Aorta (tissue), 5 donors: ENCODE measurements around the gene STXBP3. TPM values are rescaled to one million over a fixed set of nuclear protein-coding genes. Genes with fewer than 3 reads are reported as not detected.
A peak's percentile ranks its signal among the peaks of the same experiment; 100 is the strongest.

Experiments
- ATAC-seq: fragments of 200-7000 bp; cut with Tn5 transposase; one replicate; pipeline ENCODE4 v1.9.1; 2022; ENCODE audit warnings: moderate library complexity; ENCODE audit not compliant: low FRiP score
- DNase-seq, 2 donors: peaks; one replicate each; pipeline ENCODE4 v3.0.0-alpha.2; 2020
- H3K27ac ChIP-seq, 2 donors: one replicate each; pipeline ENCODE4 v1.5.1; 2013; ENCODE audit warnings: low read length in 2 of 2, mild to moderate bottlenecking in 2 of 2, moderate library complexity in 2 of 2, control low read depth in 1 of 2, inconsistent platforms in 1 of 2, low read depth in 1 of 2
- H3K27me3 ChIP-seq, 2 donors: one replicate each; pipeline ENCODE4 v1.6.1; 2013; ENCODE audit warnings: control low read depth in 1 of 2, low read length in 1 of 2, mild to moderate bottlenecking in 1 of 2, moderate library complexity in 1 of 2; ENCODE audit not compliant: insufficient read depth in 2 of 2, control insufficient read depth in 1 of 2
- H3K36me3 ChIP-seq, 2 donors: one replicate each; pipeline ENCODE4 v1.6.1; 2013; ENCODE audit warnings: control low read depth in 1 of 2, low read length in 1 of 2, mild to moderate bottlenecking in 1 of 2; ENCODE audit not compliant: insufficient read depth in 2 of 2, control insufficient read depth in 1 of 2
- H3K4me1 ChIP-seq, 2 donors: one replicate each; pipeline ENCODE4 v1.6.1; 2013; ENCODE audit warnings: low read length in 2 of 2, control low read depth in 1 of 2, mild to moderate bottlenecking in 1 of 2, moderate library complexity in 1 of 2; ENCODE audit not compliant: insufficient read depth in 2 of 2, control insufficient read depth in 1 of 2
- H3K4me3 ChIP-seq, 2 donors: one replicate each; pipeline ENCODE4 v1.5.1; 2013; ENCODE audit warnings: low read length in 2 of 2, control low read depth in 1 of 2, mild to moderate bottlenecking in 1 of 2
- H3K9me3 ChIP-seq: one replicate; pipeline ENCODE4 v1.6.1; 2013; ENCODE audit warnings: mild to moderate bottlenecking, low read length; ENCODE audit not compliant: control insufficient read depth
- WGBS, 2 donors: extraction: QIAGEN DNeasy Blood & Tissue Kit; methylation state at CpG; one replicate each; pipeline ENCODE4 v1.1.7; 2013; 5-methylcytosine and 5-hydroxymethylcytosine counted together
- intact Hi-C, 2 donors: fragments of 100-400 bp; cut with DNase I; formaldehyde crosslinking; loops; one replicate each; pipeline versions ENCODE4 v1.14.2 to v1.15.0; 2022
- polyA plus RNA-seq, 2 donors: library from polyadenylated mRNA; stranded (reverse); fragments of 200-250 nt; gene quantifications; one replicate each; pipeline ENCODE4 v1.2.3, GENCODE V29; 2013
- total RNA-seq, 2 donors: library from RNA; stranded (reverse); fragmentation: NEBNext Ultra II Directional; extraction: Animal tissue kit (Norgen Biotek cat#: 25700); gene quantifications; one replicate each; pipeline ENCODE4 v1.2.1, GENCODE V29; 2021
- donor health status: healthy with polysubstance abuse.
- donor health status: Bipolar disorder and iron deficiency.
- donor health status: DM: no; HTN: no; CAD: no.
- donor health status: DM: no; HTN: no; CAD: no.
- donor health status: DM: yes; HTN: yes; CAD: no.

Gene STXBP3
- total and polyA plus RNA-seq, 4 donors, result 33.4 to 67.0 (median 47.0) TPM

DNA sequence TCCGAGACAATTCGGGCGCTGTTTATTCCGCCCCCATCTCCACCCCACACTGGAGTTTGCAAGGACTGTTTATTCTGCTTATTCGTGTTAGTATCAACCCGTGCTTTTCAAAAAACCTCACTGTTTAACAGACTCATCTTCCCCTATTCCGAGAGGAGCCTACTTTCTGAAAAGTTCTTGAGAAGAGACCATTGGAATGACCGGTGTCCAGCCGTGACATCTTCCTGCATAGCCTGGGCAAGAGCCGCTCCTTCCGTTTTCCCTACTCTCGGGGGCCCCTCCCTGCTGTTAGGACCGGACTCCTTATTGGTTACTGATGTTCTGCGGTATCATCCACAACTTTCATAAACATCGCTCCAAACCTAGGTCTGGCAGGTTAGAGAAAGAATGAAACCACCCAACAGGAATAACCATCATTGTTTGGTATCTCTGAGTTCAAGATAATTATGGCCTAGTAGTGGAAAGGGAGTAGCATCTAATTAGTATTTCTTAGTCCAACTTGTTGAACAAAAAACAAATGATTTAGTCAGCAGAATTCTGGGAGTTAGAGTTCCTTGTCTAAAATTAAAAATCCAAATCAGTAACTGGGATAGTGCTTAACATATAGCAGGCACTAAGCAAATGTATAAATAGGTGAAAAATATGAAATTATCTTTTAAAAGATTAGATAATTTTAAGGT, 837 bp downstream of the STXBP3 start:
- Histone ChIP-seq H3K4me3 (peak overlapping the region; percentile 84 to 90), H3K9me3 (no peaks in the 10 kb centered on the region), H3K4me1 (no peaks in the 10 kb centered on the region), H3K27ac (peak overlapping the region; percentile 98), H3K36me3 (no peaks in the 10 kb centered on the region), H3K27me3 (no peaks in the 10 kb centered on the region)
- peak; percentile 88 to 91 for DNase-seq
- ATAC-seq, result peak; percentile 86
- intact Hi-C loops, result loop anchor here (2.0 kb wide), 2 partner anchors 55 to 69 kb away; partner anchors contain the start of gene PRPF38B (in 2 of the 2)
- 0 to 1% methylated on average over 15 of the region's 15 CpGs for WGBS, 2 donors

- ATAC-seq, result no peak
- 86 to 88% methylated on average over 3 of the region's 3 CpGs for WGBS, 2 donors
- Histone ChIP-seq H3K36me3 (no peaks in the 10 kb centered on the region), H3K27ac (no peak overlapping the region), H3K4me1 (no peaks in the 10 kb centered on the region), H3K9me3 (no peaks in the 10 kb centered on the region), H3K4me3 (no peak overlapping the region), H3K27me3 (no peaks in the 10 kb centered on the region)
- DNase-seq, result no peak
- intact Hi-C loops, result loop anchor here (2.0 kb wide), 2 partner anchors 55 to 69 kb away; partner anchors contain the start of gene PRPF38B (in 2 of the 2)
Observed at GRCh38 chr1:108747898-108748297, 1.4 kb downstream of the STXBP3 start.

- Histone ChIP-seq H3K27me3 (no peaks in the 10 kb centered on the region), H3K9me3 (no peaks in the 10 kb centered on the region), H3K4me3 (no peak overlapping the region), H3K27ac (no peak overlapping the region), H3K36me3 (no peaks in the 10 kb centered on the region), H3K4me1 (no peaks in the 10 kb centered on the region)
- 90 to 91% methylated on average over 4 of the region's 4 CpGs for WGBS, 2 donors
- DNase-seq (no peak), ATAC-seq (no peak)
- intact Hi-C loops, result no loop called here
Observed at GRCh38 chr1:108749081-108749480, 2.6 kb downstream of the STXBP3 start.

DNA sequence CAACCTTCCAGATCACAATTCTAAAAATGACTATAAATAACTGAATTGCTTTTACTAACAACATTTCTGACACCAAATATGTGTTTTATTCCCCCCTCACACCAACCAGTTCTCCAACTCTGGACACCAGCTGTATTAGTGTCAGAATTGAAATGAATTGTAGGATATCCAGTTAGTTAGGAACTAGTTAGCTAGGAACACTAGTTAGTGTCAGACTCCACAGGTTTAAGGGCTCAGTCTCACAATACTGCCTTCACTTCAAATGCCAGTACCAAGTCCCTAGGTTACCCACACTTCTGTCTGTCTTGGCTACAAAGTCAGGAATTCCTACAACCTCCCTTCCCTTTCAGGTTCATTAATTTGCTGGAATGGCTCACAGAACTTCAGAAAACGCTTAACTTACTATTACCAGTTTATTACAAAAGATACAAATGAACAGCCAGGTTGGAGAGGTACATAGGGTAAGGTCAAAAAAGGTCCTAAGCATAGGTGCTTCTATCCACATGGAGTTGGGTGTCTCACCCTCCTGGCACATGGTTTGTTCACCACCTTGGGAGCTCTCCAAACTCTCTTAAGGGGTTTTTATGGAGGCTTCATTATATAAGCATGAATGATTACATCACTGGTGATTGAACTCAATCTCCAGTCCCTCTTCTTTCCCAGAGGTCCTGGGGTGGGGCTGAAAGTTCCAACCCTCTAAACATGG, 4.2 kb downstream of the STXBP3 start:
- Histone ChIP-seq H3K9me3 (no peaks in the 10 kb centered on the region), H3K4me1 (no peaks in the 10 kb centered on the region), H3K27ac (no peak overlapping the region), H3K4me3 (no peak overlapping the region), H3K36me3 (no peaks in the 10 kb centered on the region), H3K27me3 (no peaks in the 10 kb centered on the region)
- DNase-seq, result no peak
- WGBS, 2 donors, result 62 to 65% methylated on average over 1 of the region's 1 CpG
- intact Hi-C loops, result no loop called here
- ATAC-seq, result no peak

DNA sequence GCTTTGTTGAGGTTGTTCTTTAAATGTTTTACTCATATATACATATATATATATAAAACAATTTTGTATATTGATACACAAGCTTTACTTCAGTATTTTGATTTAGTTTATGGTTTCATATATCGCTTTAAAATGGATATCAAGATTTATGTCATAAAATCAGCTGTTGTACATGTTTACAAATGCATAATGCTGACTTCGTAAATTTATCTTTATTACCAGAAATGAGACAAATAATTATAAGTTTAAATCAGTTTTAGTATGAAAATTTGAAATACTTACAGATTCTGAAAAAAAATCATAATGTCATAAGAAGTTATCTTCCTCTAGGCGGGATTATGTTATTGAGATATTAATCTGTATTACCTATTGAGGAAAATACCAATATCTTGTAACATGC, 6.9 kb downstream of the STXBP3 start:
- no peaks in the 10 kb centered on the region for H3K27me3 ChIP-seq
- H3K9me3 ChIP-seq, result no peaks in the 10 kb centered on the region
- 81% methylated on average over 3 of the region's 3 CpGs for WGBS, 2 donors
- ATAC-seq, result no peak
- no peaks in the 10 kb centered on the region for H3K4me1 ChIP-seq
- intact Hi-C loops, result no loop called here
- H3K4me3 ChIP-seq, result no peak overlapping the region
- H3K27ac ChIP-seq, result no peak overlapping the region
- no peaks in the 10 kb centered on the region for H3K36me3 ChIP-seq
- no peak for DNase-seq

DNA sequence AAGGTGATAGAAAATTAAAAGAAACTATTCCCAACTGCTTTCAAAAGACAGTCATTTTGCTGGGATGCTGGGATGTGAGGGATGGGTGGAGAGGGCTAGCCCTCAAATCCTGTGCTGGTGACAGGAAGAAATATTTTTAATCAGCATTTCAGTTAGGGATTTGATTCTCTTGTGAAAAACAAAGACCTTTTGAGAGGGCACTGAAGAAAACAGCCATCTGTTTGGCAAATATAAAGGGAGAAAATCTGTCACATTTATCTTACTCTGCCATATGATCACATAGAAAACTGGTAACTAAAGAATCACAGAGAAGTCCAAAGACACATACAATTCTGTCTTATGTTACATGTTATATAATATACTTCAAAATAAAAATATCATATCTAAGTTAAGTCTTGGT, 12.3 kb downstream of the STXBP3 start:
- peaks cover 0 to 2% of the 10 kb centered on the region in 2 donors for H3K36me3 ChIP-seq
- no peaks in the 10 kb centered on the region for H3K4me1 ChIP-seq
- DNase-seq, result no peak
- H3K4me3 ChIP-seq, result no peak overlapping the region
- H3K9me3 ChIP-seq, result no peaks in the 10 kb centered on the region
- no peaks in the 10 kb centered on the region for H3K27me3 ChIP-seq
- H3K27ac ChIP-seq, result no peak overlapping the region
- intact Hi-C loops, result no loop called here
- ATAC-seq, result no peak

DNA sequence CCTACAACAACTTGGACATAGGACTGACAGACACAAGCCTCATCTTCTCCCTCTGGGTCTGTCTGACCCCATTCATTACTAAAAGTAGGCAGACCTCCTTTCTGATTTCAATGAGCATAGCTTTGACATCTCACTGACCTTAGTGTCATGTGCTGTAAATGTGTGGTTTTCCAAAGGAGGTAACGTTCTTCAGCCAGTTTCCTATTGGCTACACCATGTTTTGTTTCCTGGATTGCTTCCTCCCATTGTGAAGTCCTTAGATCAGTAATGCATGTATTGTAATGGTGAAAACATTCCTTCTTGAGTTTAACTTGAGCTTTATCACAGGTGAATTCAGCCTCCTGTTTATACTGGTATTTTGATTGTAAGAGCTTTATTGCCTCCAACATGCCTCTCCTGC, 20.6 kb downstream of the STXBP3 start:
- no peak for ATAC-seq
- WGBS, 2 donors, result 58 to 68% methylated on average over 1 of the region's 1 CpG

DNA sequence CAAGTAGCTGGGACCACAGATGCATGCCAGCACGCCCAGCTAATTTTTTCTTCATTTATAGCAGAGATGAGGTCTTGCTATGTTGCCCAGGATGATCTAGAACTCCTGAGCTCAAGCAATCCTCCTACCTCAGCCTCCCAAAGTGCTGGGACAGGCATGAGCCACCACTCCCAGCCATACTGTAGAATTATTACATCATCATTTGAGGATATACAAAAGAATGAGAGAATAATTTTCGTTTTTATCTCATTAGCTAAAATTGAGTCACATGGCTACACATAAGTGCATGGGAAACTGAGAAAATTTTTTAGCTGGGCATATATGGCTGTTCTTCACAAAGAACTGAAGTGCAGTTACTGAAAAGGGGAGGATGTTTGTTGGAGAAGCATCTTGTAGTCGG, 21.2 kb downstream of the STXBP3 start:
- Histone ChIP-seq H3K9me3 (no peaks in the 10 kb centered on the region), H3K27ac (no peak overlapping the region), H3K4me3 (no peak overlapping the region), H3K27me3 (no peaks in the 10 kb centered on the region), H3K4me1 (no peaks in the 10 kb centered on the region), H3K36me3 (peaks cover 3 to 4% of the 10 kb centered on the region in 2 donors)
- WGBS, 2 donors, result 84 to 86% methylated on average over 3 of the region's 3 CpGs
- ATAC-seq, result no peak
- intact Hi-C loops, result no loop called here
- no peak for DNase-seq

More for the DNA sequence above, 20.6 kb downstream of the STXBP3 start:
- DNase-seq, result no peak
- Histone ChIP-seq H3K9me3 (no peaks in the 10 kb centered on the region), H3K27me3 (no peaks in the 10 kb centered on the region), H3K4me3 (no peak overlapping the region), H3K36me3 (peaks cover 4 to 5% of the 10 kb centered on the region in 2 donors), H3K27ac (no peak overlapping the region), H3K4me1 (no peaks in the 10 kb centered on the region)
- intact Hi-C loops, result no loop called here

DNA sequence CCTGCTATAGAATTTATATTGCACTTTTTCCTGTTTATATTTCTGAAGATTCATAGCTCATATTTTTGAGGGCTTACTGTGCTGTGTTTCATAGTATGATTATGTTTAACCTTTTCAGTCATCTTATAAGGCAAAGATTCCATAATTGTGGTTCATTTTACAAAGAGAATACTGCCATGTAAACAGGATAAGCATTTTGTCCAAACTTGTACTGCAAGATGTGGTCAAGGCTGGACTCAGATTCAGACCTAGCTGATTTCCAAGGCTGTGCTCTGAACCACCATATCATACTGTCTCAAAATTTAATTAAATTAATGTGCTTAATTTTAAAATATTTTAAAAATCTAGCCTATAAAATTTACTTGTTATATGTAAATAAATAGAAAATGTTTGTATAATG, 31.4 kb downstream of the STXBP3 start:
- H3K36me3 ChIP-seq, result peaks cover 0 to 5% of the 10 kb centered on the region in 2 donors
- no peak for ATAC-seq
- H3K9me3 ChIP-seq, result no peaks in the 10 kb centered on the region

More for the DNA sequence above, 31.4 kb downstream of the STXBP3 start:
- DNase-seq, result no peak
- intact Hi-C loops, result no loop called here
- no peak overlapping the region for H3K4me3 ChIP-seq
- no peaks in the 10 kb centered on the region for H3K27me3 ChIP-seq
- no peaks in the 10 kb centered on the region for H3K4me1 ChIP-seq
- H3K27ac ChIP-seq, result no peak overlapping the region
